Measurements from ENCODE around the gene POLG2. TPM values are rescaled to one million over a fixed set of nuclear protein-coding genes. Genes with fewer than 3 reads are reported as not detected.

The POLG2 gene
- total and polyA plus RNA-seq, 10 of the 15 experiments (the other 5 are each of a cell fraction or from before 2014, with no cell fraction given), result 10.2 to 27.7 (median 22.2) TPM

- peak; percentile 99 for TF ChIP-seq BCL3 (IDR thresholded peaks at IDR 0.05; ENCODE audit: borderline replicate concordance, insufficient read depth, low read depth, low read length, poor library complexity, severe bottlenecking)
- TF ChIP-seq CREM (IDR thresholded peaks at IDR 0.05; ENCODE audit: low read depth), result no peak; the same call in 1 of the 2 replicates
- TF ChIP-seq PAX8 (IDR thresholded peaks at IDR 0.05), result 0 out of 2 replicates have a peak, but pooled peaks have one; percentile 70
- TF ChIP-seq SMAD5 (IDR thresholded peaks at IDR 0.05; ENCODE audit: low read depth), result peak; percentile 66
- no peak for TF ChIP-seq NFYB (IDR thresholded peaks at IDR 0.05; ENCODE audit: insufficient read depth, low read depth, low read length)
- TF ChIP-seq DPF2 (IDR thresholded peaks at IDR 0.05), result no peak; the same call in 1 of the 2 replicates
- TF ChIP-seq MXI1 (IDR thresholded peaks at IDR 0.05; ENCODE audit: low read depth, low read length), result peak; percentile 68; the same call in 1 of the 2 replicates
- TF ChIP-seq RAD51 (IDR thresholded peaks at IDR 0.05), result no peak
- peak; percentile 18; the same call in 1 of the 2 replicates for TF ChIP-seq CHD2 (IDR thresholded peaks at IDR 0.05; ENCODE audit: borderline replicate concordance, low read depth, low read length)
- no peak for TF ChIP-seq BRCA1 (IDR thresholded peaks at IDR 0.05; ENCODE audit: low read depth, low read length)
- TF ChIP-seq SUZ12 (IDR thresholded peaks at IDR 0.05; ENCODE audit: unreplicated experiment), result no peak
- TF ChIP-seq SUPT20H (IDR thresholded peaks at IDR 0.05; ENCODE audit: borderline replicate concordance, control insufficient read depth, low read depth, low read length), result no peak
- peak; percentile 82 for TF ChIP-seq RUNX3 (IDR thresholded peaks at IDR 0.05; ENCODE audit: low read length)
- peak; percentile 36; the same call in 1 of the 2 replicates for TF ChIP-seq RAD21 (IDR thresholded peaks at IDR 0.05; ENCODE audit: insufficient read depth, low read depth, low read length)
- TF ChIP-seq RBBP5 (conservative IDR thresholded peaks at IDR 0.05), result no peak
- TF ChIP-seq TCF7 (IDR thresholded peaks at IDR 0.05; ENCODE audit: borderline replicate concordance), result no peak; the same call in 1 of the 2 replicates
- no peak for TF ChIP-seq ZZZ3 (IDR thresholded peaks at IDR 0.05; ENCODE audit: control insufficient read depth, insufficient read length, low read depth)
- no peak for TF ChIP-seq CUX1 (IDR thresholded peaks at IDR 0.05; ENCODE audit: insufficient replicate concordance, low read depth, low read length)
- no peak for TF ChIP-seq FOS (IDR thresholded peaks at IDR 0.05; ENCODE audit: borderline replicate concordance, extremely low read depth, insufficient read length)
- no peak for TF ChIP-seq RELA (IDR thresholded peaks at IDR 0.05; ENCODE audit: borderline replicate concordance, partially characterized antibody)
- TF ChIP-seq CBFB (IDR thresholded peaks at IDR 0.05; ENCODE audit: low read depth), result peak; percentile 76
- peak; percentile 85; the same call in 1 of the 2 replicates for TF ChIP-seq PAX5 (IDR thresholded peaks at IDR 0.05; ENCODE audit: borderline replicate concordance, low read depth, low read length)
Measured at GRCh38 chr17:64496786-64497564, at the start of gene POLG2 (continued).

Data from GM12878 (cell line).